Panc1 (cell line): ENCODE results near the gene VPREB1. TPM values are rescaled to one million over a fixed set of nuclear protein-coding genes. Genes with fewer than 3 reads are reported as not detected.

Experiments used
- ATAC-seq: fragments of 200-7000 bp; cut with Tn5 transposase; 2 replicates; pipeline ENCODE4 v1.9.1; 2020; ENCODE audit warnings: mild to moderate bottlenecking, moderate library complexity
- BruUV-seq: library from RNA; stranded (reverse); fragments of 400-500 nt; replicated peaks from 2 replicates; lab custom pipeline; 2021; lab: Mats Ljungman, UMichigan
- CTCF ChIA-PET: fragments of 300-600 bp; sonication (Branson Sonifier 250); formaldehyde crosslinking; loops from one replicate; lab custom pipeline; 2022; ENCODE audit warnings: antibody characterized with exemption; lab: Charles Lee
- POLR2A ChIA-PET: fragments of 300-600 bp; sonication (Branson Sonifier 250); formaldehyde crosslinking; loops from one replicate; lab custom pipeline; 2022; ENCODE audit warnings: antibody characterized with exemption; lab: Charles Lee
- DNase-seq: peaks from one replicate; pipeline ENCODE4 v3.0.0-alpha.2; 2010; ENCODE audit warnings: low read depth, low spot score
- H3K27ac ChIP-seq: 2 replicates; pipeline ENCODE4 v1.5.1; 2011; ENCODE audit warnings: mild to moderate bottlenecking, low read length, inconsistent platforms
- H3K27me3 ChIP-seq: fragments of 200-500 bp; sonication (Bioruptor generic); 2 replicates; pipeline ENCODE4 v1.6.0; 2014; ENCODE audit warnings: low read length, inconsistent platforms; ENCODE audit not compliant: control insufficient read depth, insufficient read depth
- H3K36me3 ChIP-seq: fragments of 200-500 bp; sonication (Bioruptor generic); 2 replicates; pipeline ENCODE4 v1.5.1; 2014; ENCODE audit warnings: inconsistent platforms, mild to moderate bottlenecking, low read length, moderate library complexity; ENCODE audit not compliant: control insufficient read depth, insufficient read depth
- H3K4me1 ChIP-seq: 2 replicates; pipeline ENCODE4 v1.5.1; 2011; ENCODE audit warnings: inconsistent platforms, mild to moderate bottlenecking, low read length, moderate library complexity; ENCODE audit not compliant: control insufficient read depth, insufficient read depth
- H3K4me3 ChIP-seq, 2 experiments: 2 replicates each; pipeline ENCODE4 v1.5.1; 2011 to 2012; ENCODE audit warnings: low read depth in 2 of 2, low read length in 2 of 2, mild to moderate bottlenecking in 2 of 2, inconsistent platforms in 1 of 2, moderate library complexity in 1 of 2
- H3K9me3 ChIP-seq: fragments of 200-500 bp; sonication (Bioruptor generic); 2 replicates; pipeline ENCODE4 v1.5.1; 2014; ENCODE audit warnings: low read depth, mild to moderate bottlenecking, inconsistent platforms, low read length, moderate library complexity; ENCODE audit not compliant: control insufficient read depth, insufficient read depth
- POLR2AphosphoS5 ChIP-seq: IDR thresholded peaks from 2 replicates; pipeline ENCODE4 v1.6.1; 2012; ENCODE audit warnings: mild to moderate bottlenecking, low read depth, low read length, moderate library complexity
- SIN3A ChIP-seq: IDR thresholded peaks from 2 replicates; pipeline ENCODE4 v1.6.1; 2012; ENCODE audit warnings: low read depth, mild to moderate bottlenecking, low read length, moderate library complexity, borderline replicate concordance; ENCODE audit not compliant: insufficient read depth
- TCF7L2 ChIP-seq: IDR thresholded peaks from 2 replicates; pipeline ENCODE4 v1.6.1; 2011; ENCODE audit warnings: mild to moderate bottlenecking, low read depth, low read length, inconsistent platforms
- in situ Hi-C: cut with HindIII; loops from 2 replicates; pipeline ENCODE4 v1.10.0; 2016; ENCODE audit warnings: low sequenced_read_pairs, low pct_unique_long_range_greater_than_20kb
- intact Hi-C: fragments of 100-400 bp; cut with micrococcal nuclease; formaldehyde crosslinking; loops from one replicate; pipeline ENCODE4 v1.10.0; 2022; ENCODE audit not compliant: unreplicated experiment
- total RNA-seq: library from RNA; stranded (reverse); gene quantifications from one replicate; pipeline ENCODE4 v1.2.1, GENCODE V29; 2021; ENCODE audit not compliant: unreplicated experiment
- TF ChIP-seq, protein P1 (sequence below): fragments of 450-650 bp; IDR thresholded peaks from 2 replicates; pipeline ENCODE4 v1.5.1; 2017; ENCODE audit warnings: mild to moderate bottlenecking
- TF ChIP-seq, protein P2 (sequence below), 2 experiments: IDR thresholded peaks; 2 replicates each; pipeline ENCODE4 v1.6.1; 2011 to 2012; ENCODE audit warnings: low read depth in 2 of 2, control low read depth in 1 of 2, low read length in 1 of 2, mild to moderate bottlenecking in 1 of 2, moderate library complexity in 1 of 2; ENCODE audit not compliant: insufficient read depth in 1 of 2

Gene VPREB1
- total RNA-seq, 1 experiment from 2014 or later, result not detected

GRCh38 chr22:22242488-22242887 lies 2.1 kb upstream of the VPREB1 start:
- TF ChIP-seq POLR2AphosphoS5 (no peak), TCF7L2 (no peak), SIN3A (no peak)
- TF ChIP-seq, protein P1, sequence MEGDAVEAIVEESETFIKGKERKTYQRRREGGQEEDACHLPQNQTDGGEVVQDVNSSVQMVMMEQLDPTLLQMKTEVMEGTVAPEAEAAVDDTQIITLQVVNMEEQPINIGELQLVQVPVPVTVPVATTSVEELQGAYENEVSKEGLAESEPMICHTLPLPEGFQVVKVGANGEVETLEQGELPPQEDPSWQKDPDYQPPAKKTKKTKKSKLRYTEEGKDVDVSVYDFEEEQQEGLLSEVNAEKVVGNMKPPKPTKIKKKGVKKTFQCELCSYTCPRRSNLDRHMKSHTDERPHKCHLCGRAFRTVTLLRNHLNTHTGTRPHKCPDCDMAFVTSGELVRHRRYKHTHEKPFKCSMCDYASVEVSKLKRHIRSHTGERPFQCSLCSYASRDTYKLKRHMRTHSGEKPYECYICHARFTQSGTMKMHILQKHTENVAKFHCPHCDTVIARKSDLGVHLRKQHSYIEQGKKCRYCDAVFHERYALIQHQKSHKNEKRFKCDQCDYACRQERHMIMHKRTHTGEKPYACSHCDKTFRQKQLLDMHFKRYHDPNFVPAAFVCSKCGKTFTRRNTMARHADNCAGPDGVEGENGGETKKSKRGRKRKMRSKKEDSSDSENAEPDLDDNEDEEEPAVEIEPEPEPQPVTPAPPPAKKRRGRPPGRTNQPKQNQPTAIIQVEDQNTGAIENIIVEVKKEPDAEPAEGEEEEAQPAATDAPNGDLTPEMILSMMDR, result no peak
- TF ChIP-seq, protein P2, sequence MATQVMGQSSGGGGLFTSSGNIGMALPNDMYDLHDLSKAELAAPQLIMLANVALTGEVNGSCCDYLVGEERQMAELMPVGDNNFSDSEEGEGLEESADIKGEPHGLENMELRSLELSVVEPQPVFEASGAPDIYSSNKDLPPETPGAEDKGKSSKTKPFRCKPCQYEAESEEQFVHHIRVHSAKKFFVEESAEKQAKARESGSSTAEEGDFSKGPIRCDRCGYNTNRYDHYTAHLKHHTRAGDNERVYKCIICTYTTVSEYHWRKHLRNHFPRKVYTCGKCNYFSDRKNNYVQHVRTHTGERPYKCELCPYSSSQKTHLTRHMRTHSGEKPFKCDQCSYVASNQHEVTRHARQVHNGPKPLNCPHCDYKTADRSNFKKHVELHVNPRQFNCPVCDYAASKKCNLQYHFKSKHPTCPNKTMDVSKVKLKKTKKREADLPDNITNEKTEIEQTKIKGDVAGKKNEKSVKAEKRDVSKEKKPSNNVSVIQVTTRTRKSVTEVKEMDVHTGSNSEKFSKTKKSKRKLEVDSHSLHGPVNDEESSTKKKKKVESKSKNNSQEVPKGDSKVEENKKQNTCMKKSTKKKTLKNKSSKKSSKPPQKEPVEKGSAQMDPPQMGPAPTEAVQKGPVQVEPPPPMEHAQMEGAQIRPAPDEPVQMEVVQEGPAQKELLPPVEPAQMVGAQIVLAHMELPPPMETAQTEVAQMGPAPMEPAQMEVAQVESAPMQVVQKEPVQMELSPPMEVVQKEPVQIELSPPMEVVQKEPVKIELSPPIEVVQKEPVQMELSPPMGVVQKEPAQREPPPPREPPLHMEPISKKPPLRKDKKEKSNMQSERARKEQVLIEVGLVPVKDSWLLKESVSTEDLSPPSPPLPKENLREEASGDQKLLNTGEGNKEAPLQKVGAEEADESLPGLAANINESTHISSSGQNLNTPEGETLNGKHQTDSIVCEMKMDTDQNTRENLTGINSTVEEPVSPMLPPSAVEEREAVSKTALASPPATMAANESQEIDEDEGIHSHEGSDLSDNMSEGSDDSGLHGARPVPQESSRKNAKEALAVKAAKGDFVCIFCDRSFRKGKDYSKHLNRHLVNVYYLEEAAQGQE (IDR thresholded peaks at IDR 0.05; ENCODE audit: insufficient read depth in 1 of 2, low read depth in 2 of 2, low read length in 1 of 2), result no peak
- ChIA-PET POLR2A (no interaction called here), CTCF (no interaction called here)
- DNase-seq, result no peak
- intact Hi-C loops (loop anchor here (10.0 kb wide), 1 partner anchor 58 kb away; no protein-coding TSS in a partner anchor), in situ Hi-C loops (no loop called here)
- BruUV-seq, result no TSS peak
- H3K27ac ChIP-seq, result no peak overlapping the region
- ATAC-seq, result no peak
- no peaks in the 10 kb centered on the region for H3K27me3 ChIP-seq
- no peaks in the 10 kb centered on the region for H3K9me3 ChIP-seq
- H3K4me1 ChIP-seq, result no peaks in the 10 kb centered on the region
- H3K36me3 ChIP-seq, result no peaks in the 10 kb centered on the region
- no peak overlapping the region for H3K4me3 ChIP-seq

DNA sequence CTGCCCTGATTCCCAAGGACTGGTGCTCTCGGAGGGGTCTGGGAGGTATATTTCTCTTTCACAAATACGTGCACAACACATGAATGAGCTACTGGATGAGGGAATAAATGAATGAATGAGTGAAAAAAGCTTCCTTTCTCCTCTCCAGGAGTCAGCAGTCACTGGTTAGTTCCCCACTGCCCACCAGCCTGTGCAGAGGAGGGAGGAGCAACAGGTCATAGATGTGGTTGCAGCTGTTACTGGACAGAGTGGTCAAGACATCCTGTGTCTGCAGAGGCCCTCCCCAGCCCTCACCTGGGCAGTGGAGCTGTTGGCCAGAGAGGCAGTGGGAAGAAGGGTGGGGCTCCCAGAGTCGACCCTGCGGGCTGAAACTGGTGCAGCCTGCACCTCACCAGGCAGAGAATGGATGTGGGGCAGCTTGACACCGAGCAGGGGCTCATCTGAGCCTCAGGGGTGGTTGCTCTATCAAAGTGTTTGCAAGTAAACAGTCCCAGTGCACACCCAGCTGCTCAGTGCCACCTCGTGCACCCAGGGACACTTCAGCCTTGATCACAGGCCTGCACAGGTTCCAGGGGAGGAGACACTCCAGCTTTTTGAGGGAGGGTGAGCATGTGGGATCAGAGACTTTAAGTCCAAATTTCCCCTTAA lies 1.4 kb upstream of the VPREB1 start:
- H3K27ac ChIP-seq, result no peak overlapping the region
- CTCF ChIA-PET, result no interaction called here
- TF ChIP-seq, protein P2 (IDR thresholded peaks at IDR 0.05; ENCODE audit: insufficient read depth in 1 of 2, low read depth in 2 of 2, low read length in 1 of 2), result no peak
- no peak for TF ChIP-seq SIN3A
- TF ChIP-seq, protein P1, result no peak
- no peak for TF ChIP-seq POLR2AphosphoS5
- no peak for TF ChIP-seq TCF7L2
- H3K9me3 ChIP-seq, result no peaks in the 10 kb centered on the region
- H3K36me3 ChIP-seq, result no peaks in the 10 kb centered on the region
- no peaks in the 10 kb centered on the region for H3K27me3 ChIP-seq
- ATAC-seq, result no peak
- H3K4me3 ChIP-seq, result no peak overlapping the region
- in situ Hi-C loops, result no loop called here
- POLR2A ChIA-PET, result no interaction called here
- BruUV-seq, result no TSS peak
- H3K4me1 ChIP-seq, result no peaks in the 10 kb centered on the region
- intact Hi-C loops, result loop anchor here (10.0 kb wide), 1 partner anchor 58 kb away; no protein-coding TSS in a partner anchor
- no peak for DNase-seq
